Panc1 (cell line): ENCODE results near the gene NATD1. TPM values are rescaled to one million over a fixed set of nuclear protein-coding genes. Genes with fewer than 3 reads are reported as not detected.

Experiments used
- ATAC-seq: fragments of 200-7000 bp; cut with Tn5 transposase; 2 replicates; pipeline ENCODE4 v1.9.1; 2020; ENCODE audit warnings: mild to moderate bottlenecking, moderate library complexity
- BruUV-seq: library from RNA; stranded (reverse); fragments of 400-500 nt; replicated peaks from 2 replicates; lab custom pipeline; 2021; lab: Mats Ljungman, UMichigan
- CTCF ChIA-PET: fragments of 300-600 bp; sonication (Branson Sonifier 250); formaldehyde crosslinking; loops from one replicate; lab custom pipeline; 2022; ENCODE audit warnings: antibody characterized with exemption; lab: Charles Lee
- POLR2A ChIA-PET: fragments of 300-600 bp; sonication (Branson Sonifier 250); formaldehyde crosslinking; loops from one replicate; lab custom pipeline; 2022; ENCODE audit warnings: antibody characterized with exemption; lab: Charles Lee
- DNase-seq: peaks from one replicate; pipeline ENCODE4 v3.0.0-alpha.2; 2010; ENCODE audit warnings: low read depth, low spot score
- H3K27ac ChIP-seq: 2 replicates; pipeline ENCODE4 v1.5.1; 2011; ENCODE audit warnings: mild to moderate bottlenecking, low read length, inconsistent platforms
- H3K27me3 ChIP-seq: fragments of 200-500 bp; sonication (Bioruptor generic); 2 replicates; pipeline ENCODE4 v1.6.0; 2014; ENCODE audit warnings: low read length, inconsistent platforms; ENCODE audit not compliant: control insufficient read depth, insufficient read depth
- H3K36me3 ChIP-seq: fragments of 200-500 bp; sonication (Bioruptor generic); 2 replicates; pipeline ENCODE4 v1.5.1; 2014; ENCODE audit warnings: inconsistent platforms, mild to moderate bottlenecking, low read length, moderate library complexity; ENCODE audit not compliant: control insufficient read depth, insufficient read depth
- H3K4me1 ChIP-seq: 2 replicates; pipeline ENCODE4 v1.5.1; 2011; ENCODE audit warnings: inconsistent platforms, mild to moderate bottlenecking, low read length, moderate library complexity; ENCODE audit not compliant: control insufficient read depth, insufficient read depth
- H3K4me3 ChIP-seq, 2 experiments: 2 replicates each; pipeline ENCODE4 v1.5.1; 2011 to 2012; ENCODE audit warnings: low read depth in 2 of 2, low read length in 2 of 2, mild to moderate bottlenecking in 2 of 2, inconsistent platforms in 1 of 2, moderate library complexity in 1 of 2
- H3K9me3 ChIP-seq: fragments of 200-500 bp; sonication (Bioruptor generic); 2 replicates; pipeline ENCODE4 v1.5.1; 2014; ENCODE audit warnings: low read depth, mild to moderate bottlenecking, inconsistent platforms, low read length, moderate library complexity; ENCODE audit not compliant: control insufficient read depth, insufficient read depth
- POLR2AphosphoS5 ChIP-seq: IDR thresholded peaks from 2 replicates; pipeline ENCODE4 v1.6.1; 2012; ENCODE audit warnings: mild to moderate bottlenecking, low read depth, low read length, moderate library complexity
- SIN3A ChIP-seq: IDR thresholded peaks from 2 replicates; pipeline ENCODE4 v1.6.1; 2012; ENCODE audit warnings: low read depth, mild to moderate bottlenecking, low read length, moderate library complexity, borderline replicate concordance; ENCODE audit not compliant: insufficient read depth
- TCF7L2 ChIP-seq: IDR thresholded peaks from 2 replicates; pipeline ENCODE4 v1.6.1; 2011; ENCODE audit warnings: mild to moderate bottlenecking, low read depth, low read length, inconsistent platforms
- in situ Hi-C: cut with HindIII; loops from 2 replicates; pipeline ENCODE4 v1.10.0; 2016; ENCODE audit warnings: low sequenced_read_pairs, low pct_unique_long_range_greater_than_20kb
- intact Hi-C: fragments of 100-400 bp; cut with micrococcal nuclease; formaldehyde crosslinking; loops from one replicate; pipeline ENCODE4 v1.10.0; 2022; ENCODE audit not compliant: unreplicated experiment
- total RNA-seq: library from RNA; stranded (reverse); gene quantifications from one replicate; pipeline ENCODE4 v1.2.1, GENCODE V29; 2021; ENCODE audit not compliant: unreplicated experiment
- TF ChIP-seq, protein P1 (sequence below), 2 experiments: IDR thresholded peaks; 2 replicates each; pipeline ENCODE4 v1.6.1; 2011 to 2012; ENCODE audit warnings: low read depth in 2 of 2, control low read depth in 1 of 2, low read length in 1 of 2, mild to moderate bottlenecking in 1 of 2, moderate library complexity in 1 of 2; ENCODE audit not compliant: insufficient read depth in 1 of 2
- TF ChIP-seq, protein P2 (sequence below): fragments of 450-650 bp; IDR thresholded peaks from 2 replicates; pipeline ENCODE4 v1.5.1; 2017; ENCODE audit warnings: mild to moderate bottlenecking

The NATD1 gene
- total RNA-seq, 1 experiment from 2014 or later: 2.8 TPM

DNA sequence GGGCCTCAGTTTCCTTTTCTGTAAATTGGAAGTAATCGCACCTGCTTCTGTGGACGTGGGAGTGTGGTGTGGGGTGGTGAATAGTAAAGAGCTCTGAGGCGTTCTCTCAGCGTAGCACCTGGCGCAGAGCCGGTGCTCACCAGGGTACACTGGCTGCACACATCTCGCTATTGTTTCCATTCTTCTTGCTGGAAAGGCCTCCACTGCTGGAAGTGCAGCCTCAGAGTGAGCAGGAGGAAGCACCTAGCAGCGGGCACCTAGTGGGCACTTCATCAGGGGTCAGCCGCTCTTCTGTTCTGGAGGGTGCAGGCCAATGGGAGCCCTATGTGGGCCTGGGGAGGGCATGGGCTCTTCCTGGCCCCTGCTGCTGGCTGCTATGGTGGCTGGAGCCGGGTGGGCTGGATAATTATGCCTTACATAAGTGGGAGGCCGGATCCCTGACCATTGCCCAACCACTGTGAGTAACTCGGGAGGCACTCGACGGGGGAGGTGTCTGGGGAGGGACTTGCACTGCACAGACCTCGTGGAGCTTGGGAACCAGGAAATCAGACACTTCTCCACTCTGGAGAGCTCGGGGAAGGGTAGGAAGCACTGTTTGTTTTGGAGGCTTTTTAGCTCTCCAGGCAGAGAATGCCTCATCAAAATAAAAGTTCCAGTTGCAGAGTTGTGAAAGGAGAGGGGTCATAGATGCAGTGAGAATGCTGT, 33.0 kb upstream of the NATD1 start:
- TSS peak; percentile 93 for BruUV-seq
- Histone ChIP-seq H3K27me3 (no peaks in the 10 kb centered on the region), H3K27ac (peak overlapping the region; percentile 90), H3K4me3 (peak overlapping the region; percentile 65 to 75), H3K36me3 (peaks cover 2% of the 10 kb centered on the region; the same call in 1 of the 2 replicates), H3K4me1 (peaks cover 43% of the 10 kb centered on the region), H3K9me3 (no peaks in the 10 kb centered on the region)
- POLR2A ChIA-PET: no interaction called here
- CTCF ChIA-PET: no interaction called here
- in situ Hi-C loops (no loop called here), intact Hi-C loops (loop anchor here (10.0 kb wide), 1 partner anchor 161 kb away; the partner anchor contains the start of gene DHRS7B)
- no peak for TF ChIP-seq TCF7L2
- 0 out of 2 replicates have a peak, but pooled peaks have one; percentile 29 for TF ChIP-seq SIN3A
- TF ChIP-seq, protein P1, sequence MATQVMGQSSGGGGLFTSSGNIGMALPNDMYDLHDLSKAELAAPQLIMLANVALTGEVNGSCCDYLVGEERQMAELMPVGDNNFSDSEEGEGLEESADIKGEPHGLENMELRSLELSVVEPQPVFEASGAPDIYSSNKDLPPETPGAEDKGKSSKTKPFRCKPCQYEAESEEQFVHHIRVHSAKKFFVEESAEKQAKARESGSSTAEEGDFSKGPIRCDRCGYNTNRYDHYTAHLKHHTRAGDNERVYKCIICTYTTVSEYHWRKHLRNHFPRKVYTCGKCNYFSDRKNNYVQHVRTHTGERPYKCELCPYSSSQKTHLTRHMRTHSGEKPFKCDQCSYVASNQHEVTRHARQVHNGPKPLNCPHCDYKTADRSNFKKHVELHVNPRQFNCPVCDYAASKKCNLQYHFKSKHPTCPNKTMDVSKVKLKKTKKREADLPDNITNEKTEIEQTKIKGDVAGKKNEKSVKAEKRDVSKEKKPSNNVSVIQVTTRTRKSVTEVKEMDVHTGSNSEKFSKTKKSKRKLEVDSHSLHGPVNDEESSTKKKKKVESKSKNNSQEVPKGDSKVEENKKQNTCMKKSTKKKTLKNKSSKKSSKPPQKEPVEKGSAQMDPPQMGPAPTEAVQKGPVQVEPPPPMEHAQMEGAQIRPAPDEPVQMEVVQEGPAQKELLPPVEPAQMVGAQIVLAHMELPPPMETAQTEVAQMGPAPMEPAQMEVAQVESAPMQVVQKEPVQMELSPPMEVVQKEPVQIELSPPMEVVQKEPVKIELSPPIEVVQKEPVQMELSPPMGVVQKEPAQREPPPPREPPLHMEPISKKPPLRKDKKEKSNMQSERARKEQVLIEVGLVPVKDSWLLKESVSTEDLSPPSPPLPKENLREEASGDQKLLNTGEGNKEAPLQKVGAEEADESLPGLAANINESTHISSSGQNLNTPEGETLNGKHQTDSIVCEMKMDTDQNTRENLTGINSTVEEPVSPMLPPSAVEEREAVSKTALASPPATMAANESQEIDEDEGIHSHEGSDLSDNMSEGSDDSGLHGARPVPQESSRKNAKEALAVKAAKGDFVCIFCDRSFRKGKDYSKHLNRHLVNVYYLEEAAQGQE (IDR thresholded peaks at IDR 0.05; ENCODE audit: insufficient read depth in 1 of 2, low read depth in 2 of 2, low read length in 1 of 2): no peak
- TF ChIP-seq, protein P2, sequence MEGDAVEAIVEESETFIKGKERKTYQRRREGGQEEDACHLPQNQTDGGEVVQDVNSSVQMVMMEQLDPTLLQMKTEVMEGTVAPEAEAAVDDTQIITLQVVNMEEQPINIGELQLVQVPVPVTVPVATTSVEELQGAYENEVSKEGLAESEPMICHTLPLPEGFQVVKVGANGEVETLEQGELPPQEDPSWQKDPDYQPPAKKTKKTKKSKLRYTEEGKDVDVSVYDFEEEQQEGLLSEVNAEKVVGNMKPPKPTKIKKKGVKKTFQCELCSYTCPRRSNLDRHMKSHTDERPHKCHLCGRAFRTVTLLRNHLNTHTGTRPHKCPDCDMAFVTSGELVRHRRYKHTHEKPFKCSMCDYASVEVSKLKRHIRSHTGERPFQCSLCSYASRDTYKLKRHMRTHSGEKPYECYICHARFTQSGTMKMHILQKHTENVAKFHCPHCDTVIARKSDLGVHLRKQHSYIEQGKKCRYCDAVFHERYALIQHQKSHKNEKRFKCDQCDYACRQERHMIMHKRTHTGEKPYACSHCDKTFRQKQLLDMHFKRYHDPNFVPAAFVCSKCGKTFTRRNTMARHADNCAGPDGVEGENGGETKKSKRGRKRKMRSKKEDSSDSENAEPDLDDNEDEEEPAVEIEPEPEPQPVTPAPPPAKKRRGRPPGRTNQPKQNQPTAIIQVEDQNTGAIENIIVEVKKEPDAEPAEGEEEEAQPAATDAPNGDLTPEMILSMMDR: no peak
- TF ChIP-seq POLR2AphosphoS5: peak; percentile 26; the same call in 1 of the 2 replicates
- ATAC-seq (peak; percentile 24; the same call in 1 of the 2 replicates), DNase-seq (peak; percentile 50)

DNA sequence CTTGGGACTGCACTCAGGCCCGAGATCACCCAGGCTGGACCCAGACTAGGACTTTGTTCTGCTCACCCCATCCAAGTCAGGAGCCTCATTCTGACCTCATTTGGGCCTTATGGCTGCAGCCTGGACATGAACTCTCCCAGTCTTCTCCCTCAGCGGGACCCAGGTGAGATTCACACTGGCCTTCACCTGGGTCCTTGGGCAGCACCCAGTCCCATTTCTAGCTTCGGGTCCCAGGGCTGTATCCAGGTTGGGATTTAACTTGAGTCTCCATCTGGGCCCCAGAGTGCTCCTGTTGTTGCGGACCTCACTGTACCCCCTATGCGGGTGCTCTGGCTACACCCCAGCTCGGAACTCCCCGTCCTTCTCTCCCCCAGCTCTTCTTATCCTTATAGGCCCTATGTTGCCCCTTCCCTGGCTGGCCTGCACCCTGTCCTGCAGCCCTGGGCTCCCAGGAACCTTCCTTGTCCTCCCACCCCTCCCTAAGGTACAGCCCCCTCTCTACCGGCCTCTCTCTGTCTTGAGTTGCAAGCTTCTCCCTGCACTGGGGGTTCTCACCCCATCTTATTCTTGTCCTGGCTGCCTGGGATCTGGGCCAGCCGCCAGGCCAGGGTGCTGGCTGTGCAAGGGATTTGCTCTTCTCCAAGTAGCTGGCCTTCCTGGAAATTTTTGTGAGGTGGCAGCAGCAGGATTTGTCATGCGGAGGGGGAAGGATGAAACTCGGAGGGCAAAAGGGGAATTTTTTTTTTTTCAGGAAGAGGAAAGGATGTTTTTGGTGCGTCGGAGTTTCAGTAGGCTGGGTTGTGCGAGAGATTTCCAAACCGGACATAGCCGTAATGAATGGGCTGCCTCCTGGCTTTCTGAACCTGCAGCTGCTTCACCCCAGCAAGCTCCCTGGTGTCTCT, 32.2 kb upstream of the NATD1 start:
- in situ Hi-C loops: no loop called here

More for the DNA sequence above, 32.2 kb upstream of the NATD1 start:
- Histone ChIP-seq H3K4me3 (peak overlapping the region; percentile 65 to 75), H3K9me3 (no peaks in the 10 kb centered on the region), H3K27ac (peak overlapping the region; percentile 90), H3K36me3 (peaks cover 2% of the 10 kb centered on the region; the same call in 1 of the 2 replicates), H3K27me3 (no peaks in the 10 kb centered on the region), H3K4me1 (peaks cover 43% of the 10 kb centered on the region)
- ChIA-PET CTCF (interaction anchor here (0.7 kb wide), 1 partner anchor 166 kb away, joined by 6 read pairs; no protein-coding TSS in a partner anchor), POLR2A (no interaction called here)
- ATAC-seq (no peak), DNase-seq (no peak)
- intact Hi-C loops: loop anchor here (10.0 kb wide), 1 partner anchor 161 kb away; the partner anchor contains the start of gene DHRS7B
- no TSS peak for BruUV-seq
- TF ChIP-seq POLR2AphosphoS5 (no peak), SIN3A (no peak), TCF7L2 (no peak)
- TF ChIP-seq, protein P2: no peak
- TF ChIP-seq, protein P1 (IDR thresholded peaks at IDR 0.05; ENCODE audit: insufficient read depth in 1 of 2, low read depth in 2 of 2, low read length in 1 of 2): no peak
